IMR-90 (cell line): ENCODE results near the gene TMED10. TPM values are rescaled to one million over a fixed set of nuclear protein-coding genes. Genes with fewer than 3 reads are reported as not detected.
"Not testable (repeated sequence)": the region's sequence is repeated elsewhere in the genome, so short reads cannot be mapped to it uniquely, and the experiment has no call there.

Experiments
- ATAC-seq: fragments of 200-7000 bp; cut with Tn5 transposase; 2 replicates; pipeline ENCODE4 v1.9.1; 2020; ENCODE audit warnings: low read depth, mild to moderate bottlenecking, moderate library complexity
- BruUV-seq: library from RNA; stranded (reverse); fragments of 400-500 nt; replicated peaks from 2 replicates; lab custom pipeline; 2021; lab: Mats Ljungman, UMichigan
- CTCF ChIA-PET: fragments of 300-600 bp; formaldehyde crosslinking; extraction: SDS; loops from one replicate; lab custom pipeline; 2021; ENCODE audit warnings: antibody characterized with exemption; lab: Yijun Ruan, JAX
- POLR2A ChIA-PET: fragments of 300-600 bp; sonication (Branson Sonifier 250); formaldehyde crosslinking; loops from one replicate; lab custom pipeline; 2022; ENCODE audit warnings: antibody characterized with exemption; ENCODE audit not compliant: unreplicated experiment; lab: Charles Lee
- DNase-seq: peaks from one replicate; pipeline ENCODE4 v3.0.0; 2013
- H2AFZ ChIP-seq: replicated peaks from 2 replicates; pipeline ENCODE3; 2013; ENCODE audit warnings: low read length, mild to moderate bottlenecking; ENCODE audit not compliant: poor library complexity
- H2AK5ac ChIP-seq: 2 replicates; pipeline ENCODE4 v1.6.1; 2013; ENCODE audit warnings: low read depth, low read length, inconsistent platforms
- H2AK9ac ChIP-seq: replicated peaks from 2 replicates; pipeline ENCODE3; 2013; ENCODE audit warnings: mild to moderate bottlenecking, low read depth, low read length, moderate library complexity; ENCODE audit not compliant: poor library complexity
- H2BK120ac ChIP-seq: 2 replicates; pipeline ENCODE4 v1.6.1; 2013; ENCODE audit warnings: low read depth, low read length, inconsistent platforms
- H2BK15ac ChIP-seq: 3 replicates; pipeline ENCODE4 v1.6.1; 2013; ENCODE audit warnings: low read depth, low read length, inconsistent platforms
- H2BK20ac ChIP-seq: 2 replicates; pipeline ENCODE4 v1.6.1; 2013; ENCODE audit warnings: low read depth, mild to moderate bottlenecking, inconsistent platforms, low read length, moderate library complexity
- H2BK5ac ChIP-seq: 2 replicates; pipeline ENCODE4 v1.6.1; 2013; ENCODE audit warnings: mild to moderate bottlenecking, low read depth, low read length, inconsistent platforms; ENCODE audit not compliant: poor library complexity, severe bottlenecking
- H3K14ac ChIP-seq: replicated peaks from 2 replicates; pipeline ENCODE4 v1.6.1; 2013; ENCODE audit warnings: low read depth, low read length, inconsistent platforms
- H3K18ac ChIP-seq: 2 replicates; pipeline ENCODE4 v1.6.1; 2013; ENCODE audit warnings: low read depth, low read length, control low read depth
- H3K23ac ChIP-seq: 2 replicates; pipeline ENCODE4 v1.6.1; 2013; ENCODE audit warnings: low read depth, low read length, inconsistent platforms
- H3K27ac ChIP-seq: 2 replicates; pipeline ENCODE4 v1.5.1; 2013; ENCODE audit warnings: mild to moderate bottlenecking, control low read depth, low read length; ENCODE audit not compliant: insufficient read depth
- H3K27me3 ChIP-seq: 2 replicates; pipeline ENCODE4 v1.6.1; 2013; ENCODE audit warnings: low read length; ENCODE audit not compliant: control insufficient read depth, insufficient read depth
- H3K36me3 ChIP-seq: 2 replicates; pipeline ENCODE4 v1.6.1; 2013; ENCODE audit warnings: low read length, mixed read lengths; ENCODE audit not compliant: control insufficient read depth, insufficient read depth
- H3K4ac ChIP-seq: 2 replicates; pipeline ENCODE4 v1.6.1; 2013; ENCODE audit warnings: low read depth, low read length, inconsistent platforms
- H3K4me1 ChIP-seq: 2 replicates; pipeline ENCODE4 v1.6.1; 2013; ENCODE audit warnings: low read length, mixed read lengths; ENCODE audit not compliant: control insufficient read depth, insufficient read depth
- H3K4me2 ChIP-seq: 2 replicates; pipeline ENCODE4 v1.6.1; 2013; ENCODE audit warnings: low read depth, mild to moderate bottlenecking, control low read depth, low read length, moderate library complexity
- H3K4me3 ChIP-seq: 2 replicates; pipeline ENCODE4 v1.5.1; 2013; ENCODE audit warnings: low read depth, mild to moderate bottlenecking, control low read depth, low read length, moderate library complexity; ENCODE audit not compliant: insufficient read depth
- H3K56ac ChIP-seq: 2 replicates; pipeline ENCODE4 v1.6.1; 2013; ENCODE audit warnings: low read length, inconsistent platforms; ENCODE audit not compliant: insufficient read depth; ENCODE audit errors: extremely low read depth
- H3K79me1 ChIP-seq, 2 experiments: 2 replicates each; pipeline ENCODE4 v1.6.1; 2013; ENCODE audit warnings: low read length in 2 of 2, inconsistent platforms in 1 of 2, low read depth in 1 of 2
- H3K9ac ChIP-seq: 2 replicates; pipeline ENCODE4 v1.6.1; 2013; ENCODE audit warnings: low read depth, low read length, control low read depth
- H3K9me1 ChIP-seq: 2 replicates; pipeline ENCODE4 v1.6.1; 2013; ENCODE audit warnings: low read length, inconsistent platforms; ENCODE audit not compliant: insufficient read depth
- H3K9me3 ChIP-seq: 2 replicates; pipeline ENCODE4 v1.6.1; 2013; ENCODE audit warnings: low read length; ENCODE audit not compliant: control insufficient read depth, insufficient read depth
- H4K20me1 ChIP-seq: 2 replicates; pipeline ENCODE4 v1.6.1; 2013; ENCODE audit warnings: low read length, inconsistent platforms; ENCODE audit not compliant: insufficient read depth
- H4K5ac ChIP-seq: 2 replicates; pipeline ENCODE4 v1.6.1; 2013; ENCODE audit warnings: mild to moderate bottlenecking, low read depth, low read length, control low read depth
- H4K8ac ChIP-seq, 2 experiments: 2 replicates each; pipeline ENCODE4 v1.6.1; 2013; ENCODE audit warnings: low read depth in 2 of 2, low read length in 2 of 2, control low read depth in 1 of 2, inconsistent platforms in 1 of 2
- H4K91ac ChIP-seq: 2 replicates; pipeline ENCODE4 v1.6.1; 2013; ENCODE audit warnings: low read depth, low read length, inconsistent platforms; ENCODE audit not compliant: insufficient read depth
- WGBS, 2 experiments: methylation state at CpG; one replicate each; pipeline versions ENCODE4 v1.1.5 to v1.1.7; 2013; ENCODE audit warnings: missing lambda C conversion rate in 2 of 2; ENCODE audit not compliant: insufficient read length in 1 of 2; ENCODE audit errors: extremely low coverage in 2 of 2; 5-methylcytosine and 5-hydroxymethylcytosine counted together
- dilution Hi-C: fragments of 300-500 bp; cut with HindIII; formaldehyde crosslinking; loops from one replicate; pipeline ENCODE4 v1.14.3; 2018; ENCODE audit warnings: low sequenced_read_pairs; ENCODE audit not compliant: unreplicated experiment
- in situ Hi-C: fragments of 300-500 bp; cut with MboI; formaldehyde crosslinking; loops from 3 replicates; pipeline ENCODE4 v1.14.3; 2019; ENCODE audit warnings: low sequenced_read_pairs, inconsistent platforms, mixed read lengths
- intact Hi-C: fragments of 100-400 bp; cut with micrococcal nuclease; formaldehyde crosslinking; loops from 2 replicates; pipeline ENCODE4 v1.10.0; 2022
- polyA plus RNA-seq, 3 experiments: library from polyadenylated mRNA; depleted of rRNA; stranded (reverse); fragments of >200 nt; gene quantifications; 2 replicates each; pipeline ENCODE4 v1.2.3, GENCODE V29; 2012; ENCODE audit warnings: low replicate concordance in 1 of 3
- total RNA-seq: library from RNA; depleted of rRNA; stranded (reverse); fragments of >200 nt; gene quantifications from 2 replicates; pipeline ENCODE4 v1.2.3, GENCODE V29; 2012

The TMED10 gene
- total and polyA plus RNA-seq, 2 of the 4 experiments (the other 2 are of a cell fraction) = 254 to 441 TPM

- H3K27me3 ChIP-seq, ATAC-seq, H2BK15ac ChIP-seq, H3K36me3 ChIP-seq, H2BK120ac ChIP-seq, CTCF ChIA-PET, H3K4me1 ChIP-seq, DNase-seq, H4K20me1 ChIP-seq, H3K9me3 ChIP-seq, H2BK20ac ChIP-seq, H3K9me1 ChIP-seq, H3K18ac ChIP-seq, H3K56ac ChIP-seq, H2AK5ac ChIP-seq, in situ Hi-C loops, BruUV-seq, intact Hi-C loops: not testable (repeated sequence)
- dilution Hi-C loops = loop anchor here (25.0 kb wide), 1 partner anchor 185 kb away; no protein-coding TSS in a partner anchor
- Histone ChIP-seq H2AK9ac (peak overlapping the region; percentile 21), H3K4me2 (peak overlapping the region; percentile 98), H3K23ac (peak overlapping the region; percentile 83; the same call in 1 of the 2 replicates), H2BK5ac (peak overlapping the region; percentile 82), H3K9ac (peak overlapping the region; percentile 89), H2AFZ (peak overlapping the region; percentile 98), H3K79me1 (peaks cover 20 to 38% of the 10 kb centered on the region in 2 experiments), H4K8ac (peak overlapping the region; percentile 98 to 100), H3K4ac (peak overlapping the region; percentile 95), H4K91ac (peak overlapping the region; percentile 94), H3K4me3 (peak overlapping the region; percentile 91), H4K5ac (peak overlapping the region; percentile 100), H3K14ac (peak overlapping the region; percentile 91), H3K27ac (peak overlapping the region; percentile 93; the same call in 1 of the 2 replicates)
- POLR2A ChIA-PET = interaction anchor here (0.6 kb wide), 1 partner anchor 450 kb away, joined by 3 read pairs; no protein-coding TSS in a partner anchor
- WGBS, 2 experiments = 21% methylated on average over 4 of the region's 16 CpGs; no CpG with 5 or more reads in 1 of the 2 experiments
These were observed 49.0 kb downstream of the TMED10 start for GRCh38 chr14:75127474-75127820.
